Kidney (tissue), 14 donors: Measurements from ENCODE around the gene CYS1. TPM values are rescaled to one million over a fixed set of nuclear protein-coding genes. Genes with fewer than 3 reads are reported as not detected.

Experiments
- DNase-seq, 5 donors: peaks; one replicate each; pipeline ENCODE4 v3.0.0-alpha.2; 2013 to 2020
- FAIRE-seq: peaks from 2 replicates; lab custom pipeline; 2012; peaks lifted over from hg19 to GRCh38; lab: Jason Lieb, UNC
- H3K27ac ChIP-seq, 2 donors: one replicate each; pipeline ENCODE4 v1.7.0; 2013; ENCODE audit warnings: low read depth in 2 of 2, low read length in 2 of 2, inconsistent platforms in 1 of 2
- H3K27me3 ChIP-seq: one replicate; pipeline ENCODE4 v1.7.1; 2013; ENCODE audit warnings: low read length, inconsistent platforms; ENCODE audit not compliant: control insufficient read depth, insufficient read depth
- H3K36me3 ChIP-seq, 3 donors: one replicate each; pipeline versions ENCODE4 v1.7.0 to v1.7.1; 2013; ENCODE audit warnings: low read length in 3 of 3, control low read depth in 1 of 3, inconsistent platforms in 1 of 3; ENCODE audit not compliant: insufficient read depth in 3 of 3, control insufficient read depth in 2 of 3
- H3K4me1 ChIP-seq, 3 donors: one replicate each; pipeline versions ENCODE4 v1.7.0 to v1.7.1; 2013; ENCODE audit warnings: low read length in 3 of 3, inconsistent platforms in 1 of 3, low read depth in 1 of 3; ENCODE audit not compliant: control insufficient read depth in 2 of 3, insufficient read depth in 2 of 3
- H3K4me3 ChIP-seq, 3 donors: one replicate each; pipeline versions ENCODE4 v1.7.0 to v1.8.1; 2013; ENCODE audit warnings: low read length in 3 of 3, control low read depth in 1 of 3, inconsistent platforms in 1 of 3
- H3K9ac ChIP-seq, 3 donors: one replicate each; pipeline versions ENCODE4 v1.7.0 to v1.7.1; 2013; ENCODE audit warnings: low read length in 3 of 3, control low read depth in 1 of 3, inconsistent platforms in 1 of 3
- H3K9me3 ChIP-seq, 3 donors: one replicate each; pipeline versions ENCODE4 v1.7.0 to v1.7.1; 2013; ENCODE audit warnings: low read length in 3 of 3, control low read depth in 1 of 3, inconsistent platforms in 1 of 3; ENCODE audit not compliant: control insufficient read depth in 2 of 3, insufficient read depth in 1 of 3
- CTCF ChIP-seq: IDR thresholded peaks from 3 replicates; pipeline ENCODE4 v1.5.1; 2012; ENCODE audit warnings: mild to moderate bottlenecking, moderate library complexity, borderline replicate concordance; ENCODE audit not compliant: insufficient read depth; ENCODE audit errors: extremely low read depth
- intact Hi-C: fragments of 100-400 bp; cut with DNase I; formaldehyde crosslinking; loops from one replicate; pipeline ENCODE4 v1.11.1; 2022
- polyA plus RNA-seq: library from polyadenylated mRNA; stranded (reverse); fragments of 350-450 nt; fragmentation: Illumina TruSeq; extraction: RNeasy Lipid Tissue Mini Kit (QIAGEN cat#74804); gene quantifications from one replicate; pipeline ENCODE4 v1.2.3, GENCODE V29; 2014; ENCODE audit warnings: low read depth, low replicate concordance; ENCODE audit not compliant: insufficient read depth
- total RNA-seq: library from RNA; stranded (reverse); fragmentation: NEBNext Ultra II Directional; extraction: Animal tissue kit (Norgen Biotek cat#: 25700); gene quantifications from one replicate; pipeline ENCODE4 v1.2.1, GENCODE V29; 2021
- donor health status: control.
- donor health status: control.
- donor health status: control.
- donor health status: control.
- donor health status: control.
- donor health status: DM: yes; HTN: yes; CAD: no.
- donor health status: Normal renal cell carcinoma (clear cell type).

Gene CYS1
- total and polyA plus RNA-seq, 2 donors from 2014 or later = 245 to 276 TPM

GRCh38 chr2:10007921-10008808 is 72.0 kb downstream of the CYS1 start:
- DNase-seq = peak in 1 of 5 donors; percentile 29
- Histone ChIP-seq H3K36me3 (no peaks in the 10 kb centered on the region), H3K9me3 (no peaks in the 10 kb centered on the region), H3K27ac (peak overlapping the region in 1 of 2 donors; percentile 41), H3K4me1 (peaks cover 0 to 12% (median 11%) of the 10 kb centered on the region in 3 donors), H3K9ac (no peak overlapping the region), H3K4me3 (no peak overlapping the region), H3K27me3 (no peaks in the 10 kb centered on the region)
- no peak for FAIRE-seq
- no peak for TF ChIP-seq CTCF
- intact Hi-C loops = no loop called here

GRCh38 chr2:10007435-10007834 is 72.8 kb downstream of the CYS1 start:
- H3K4me3 ChIP-seq = no peak overlapping the region
- DNase-seq (peak in 1 of 5 donors; percentile 28), FAIRE-seq (no peak)
- no peaks in the 10 kb centered on the region for H3K9me3 ChIP-seq
- no peak overlapping the region for H3K9ac ChIP-seq
- no peaks in the 10 kb centered on the region for H3K36me3 ChIP-seq
- TF ChIP-seq CTCF = no peak
- no peak overlapping the region for H3K27ac ChIP-seq
- H3K27me3 ChIP-seq = no peaks in the 10 kb centered on the region
- intact Hi-C loops = no loop called here
- H3K4me1 ChIP-seq = peaks cover 0 to 12% (median 11%) of the 10 kb centered on the region in 3 donors

Other genes starting within 250 kb of the CYS1 start
- gene TAF1B, start 236.9 kb downstream of the CYS1 start, total RNA-seq = 27.7 TPM
- gene TAF1B, start 236.9 kb downstream of the CYS1 start, polyA plus RNA-seq = 8.8 TPM
- 6.0 TPM for gene GRHL1, start 128.7 kb downstream of the CYS1 start, total RNA-seq
- 2.3 TPM for gene GRHL1, start 128.7 kb downstream of the CYS1 start, polyA plus RNA-seq
- gene KLF11, start 36.9 kb downstream of the CYS1 start, total RNA-seq = 34.0 TPM
- 9.4 TPM for gene KLF11, start 36.9 kb downstream of the CYS1 start, polyA plus RNA-seq
- gene RRM2, start 42.3 kb upstream of the CYS1 start, total RNA-seq = 5.5 TPM
- 3.6 TPM for gene RRM2, start 42.3 kb upstream of the CYS1 start, polyA plus RNA-seq
- gene HPCAL1, start 222.5 kb upstream of the CYS1 start, total RNA-seq = 47.3 TPM
- gene HPCAL1, start 222.5 kb upstream of the CYS1 start, polyA plus RNA-seq = 121 TPM